Kidney (tissue), 14 donors: Measurements from ENCODE around the gene CHAC1. TPM values are rescaled to one million over a fixed set of nuclear protein-coding genes. Genes with fewer than 3 reads are reported as not detected.

ENCODE experiments used
- DNase-seq, 5 donors: peaks; one replicate each; pipeline ENCODE4 v3.0.0-alpha.2; 2013 to 2020
- FAIRE-seq: peaks from 2 replicates; lab custom pipeline; 2012; peaks lifted over from hg19 to GRCh38; lab: Jason Lieb, UNC
- H3K27ac ChIP-seq, 2 donors: one replicate each; pipeline ENCODE4 v1.7.0; 2013; ENCODE audit warnings: low read depth in 2 of 2, low read length in 2 of 2, inconsistent platforms in 1 of 2
- H3K27me3 ChIP-seq: one replicate; pipeline ENCODE4 v1.7.1; 2013; ENCODE audit warnings: low read length, inconsistent platforms; ENCODE audit not compliant: control insufficient read depth, insufficient read depth
- H3K36me3 ChIP-seq, 3 donors: one replicate each; pipeline versions ENCODE4 v1.7.0 to v1.7.1; 2013; ENCODE audit warnings: low read length in 3 of 3, control low read depth in 1 of 3, inconsistent platforms in 1 of 3; ENCODE audit not compliant: insufficient read depth in 3 of 3, control insufficient read depth in 2 of 3
- H3K4me1 ChIP-seq, 3 donors: one replicate each; pipeline versions ENCODE4 v1.7.0 to v1.7.1; 2013; ENCODE audit warnings: low read length in 3 of 3, inconsistent platforms in 1 of 3, low read depth in 1 of 3; ENCODE audit not compliant: control insufficient read depth in 2 of 3, insufficient read depth in 2 of 3
- H3K4me3 ChIP-seq, 3 donors: one replicate each; pipeline versions ENCODE4 v1.7.0 to v1.8.1; 2013; ENCODE audit warnings: low read length in 3 of 3, control low read depth in 1 of 3, inconsistent platforms in 1 of 3
- H3K9ac ChIP-seq, 3 donors: one replicate each; pipeline versions ENCODE4 v1.7.0 to v1.7.1; 2013; ENCODE audit warnings: low read length in 3 of 3, control low read depth in 1 of 3, inconsistent platforms in 1 of 3
- H3K9me3 ChIP-seq, 3 donors: one replicate each; pipeline versions ENCODE4 v1.7.0 to v1.7.1; 2013; ENCODE audit warnings: low read length in 3 of 3, control low read depth in 1 of 3, inconsistent platforms in 1 of 3; ENCODE audit not compliant: control insufficient read depth in 2 of 3, insufficient read depth in 1 of 3
- intact Hi-C: fragments of 100-400 bp; cut with DNase I; formaldehyde crosslinking; loops from one replicate; pipeline ENCODE4 v1.11.1; 2022
- polyA plus RNA-seq: library from polyadenylated mRNA; stranded (reverse); fragments of 350-450 nt; fragmentation: Illumina TruSeq; extraction: RNeasy Lipid Tissue Mini Kit (QIAGEN cat#74804); gene quantifications from one replicate; pipeline ENCODE4 v1.2.3, GENCODE V29; 2014; ENCODE audit warnings: low read depth, low replicate concordance; ENCODE audit not compliant: insufficient read depth
- total RNA-seq: library from RNA; stranded (reverse); fragmentation: NEBNext Ultra II Directional; extraction: Animal tissue kit (Norgen Biotek cat#: 25700); gene quantifications from one replicate; pipeline ENCODE4 v1.2.1, GENCODE V29; 2021
- TF ChIP-seq, protein P1 (sequence below): IDR thresholded peaks from 3 replicates; pipeline ENCODE4 v1.5.1; 2012; ENCODE audit warnings: mild to moderate bottlenecking, moderate library complexity, borderline replicate concordance; ENCODE audit not compliant: insufficient read depth; ENCODE audit errors: extremely low read depth
- donor health status: control.
- donor health status: control.
- donor health status: control.
- donor health status: control.
- donor health status: control.
- donor health status: DM: yes; HTN: yes; CAD: no.
- donor health status: Normal renal cell carcinoma (clear cell type).

The CHAC1 gene
- total and polyA plus RNA-seq, 2 donors from 2014 or later = 4.7 to 21.1 TPM

GRCh38 chr15:40906091-40906990 lies 46.9 kb upstream of the CHAC1 start:
- peak overlapping the region; percentile 97 to 98 for H3K27ac ChIP-seq
- peaks cover 0 to 13% (median 11%) of the 10 kb centered on the region in 3 donors for H3K36me3 ChIP-seq
- no peaks in the 10 kb centered on the region for H3K9me3 ChIP-seq
- intact Hi-C loops = loop anchor here (10.0 kb wide), 2 partner anchors 118 to 278 kb away; no protein-coding TSS in a partner anchor
- FAIRE-seq (no peak), DNase-seq (peak; percentile 88 to 97 (median 94))
- H3K27me3 ChIP-seq = no peaks in the 10 kb centered on the region
- TF ChIP-seq, protein P1, sequence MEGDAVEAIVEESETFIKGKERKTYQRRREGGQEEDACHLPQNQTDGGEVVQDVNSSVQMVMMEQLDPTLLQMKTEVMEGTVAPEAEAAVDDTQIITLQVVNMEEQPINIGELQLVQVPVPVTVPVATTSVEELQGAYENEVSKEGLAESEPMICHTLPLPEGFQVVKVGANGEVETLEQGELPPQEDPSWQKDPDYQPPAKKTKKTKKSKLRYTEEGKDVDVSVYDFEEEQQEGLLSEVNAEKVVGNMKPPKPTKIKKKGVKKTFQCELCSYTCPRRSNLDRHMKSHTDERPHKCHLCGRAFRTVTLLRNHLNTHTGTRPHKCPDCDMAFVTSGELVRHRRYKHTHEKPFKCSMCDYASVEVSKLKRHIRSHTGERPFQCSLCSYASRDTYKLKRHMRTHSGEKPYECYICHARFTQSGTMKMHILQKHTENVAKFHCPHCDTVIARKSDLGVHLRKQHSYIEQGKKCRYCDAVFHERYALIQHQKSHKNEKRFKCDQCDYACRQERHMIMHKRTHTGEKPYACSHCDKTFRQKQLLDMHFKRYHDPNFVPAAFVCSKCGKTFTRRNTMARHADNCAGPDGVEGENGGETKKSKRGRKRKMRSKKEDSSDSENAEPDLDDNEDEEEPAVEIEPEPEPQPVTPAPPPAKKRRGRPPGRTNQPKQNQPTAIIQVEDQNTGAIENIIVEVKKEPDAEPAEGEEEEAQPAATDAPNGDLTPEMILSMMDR = peak; percentile 69
- peak overlapping the region; percentile 28 to 64 (median 30) for H3K4me3 ChIP-seq
- H3K4me1 ChIP-seq = peaks cover 5 to 38% (median 10%) of the 10 kb centered on the region in 3 donors
- peak overlapping the region in 2 of 3 donors; percentile 68 to 88 for H3K9ac ChIP-seq

DNA sequence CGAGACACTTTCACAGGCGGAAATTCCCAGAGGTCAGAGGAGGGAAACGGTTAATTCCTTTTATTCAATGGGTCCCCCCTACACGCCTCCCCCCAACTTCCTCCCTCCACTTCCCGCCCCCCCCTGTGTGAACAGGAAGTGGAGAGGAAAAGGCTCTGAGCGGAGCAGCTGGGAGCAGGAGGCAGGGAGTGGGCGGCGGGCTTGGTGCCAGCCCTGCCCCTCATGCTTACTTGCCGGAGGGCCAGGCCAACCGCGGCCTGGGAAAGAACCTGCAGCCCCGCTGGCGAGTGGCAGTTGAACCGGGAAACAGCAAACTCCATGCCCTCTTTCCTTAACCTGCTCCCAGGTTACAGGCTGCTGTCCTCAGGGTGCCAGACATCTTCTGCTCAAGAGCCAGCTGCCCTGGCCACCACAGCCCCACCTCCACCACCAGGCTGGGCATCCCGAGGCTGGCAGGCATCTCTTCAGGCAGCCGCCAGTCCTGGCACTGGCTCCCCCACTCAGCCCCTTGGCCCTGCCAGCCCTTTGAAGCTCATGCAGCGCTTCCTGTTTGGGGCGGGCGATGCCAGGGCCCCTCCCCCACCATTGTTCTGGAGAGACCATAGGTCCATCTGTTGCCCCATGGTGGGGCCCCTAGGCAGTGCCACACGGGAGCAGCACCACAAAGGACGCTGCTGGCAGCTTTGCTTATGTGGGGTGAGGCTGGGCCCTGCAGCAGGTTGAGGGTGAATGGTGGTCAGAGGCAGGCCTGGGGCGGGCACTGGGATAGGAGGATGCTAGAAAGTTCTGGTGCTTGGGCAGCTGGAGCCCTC lies 46.1 kb upstream of the CHAC1 start:
- H3K4me1 ChIP-seq = peaks cover 9 to 40% (median 10%) of the 10 kb centered on the region in 3 donors
- H3K9me3 ChIP-seq = no peaks in the 10 kb centered on the region
- H3K27me3 ChIP-seq = no peaks in the 10 kb centered on the region
- H3K9ac ChIP-seq = peak overlapping the region in 2 of 3 donors; percentile 68 to 88
- intact Hi-C loops = loop anchor here (10.0 kb wide), 2 partner anchors 118 to 278 kb away; no protein-coding TSS in a partner anchor
- no peak for FAIRE-seq
- H3K27ac ChIP-seq = peak overlapping the region; percentile 97 to 98
- TF ChIP-seq, protein P1 = no peak
- peaks cover 0 to 13% (median 11%) of the 10 kb centered on the region in 3 donors for H3K36me3 ChIP-seq
- DNase-seq = peak; percentile 42 to 87 (median 79)
- peak overlapping the region; percentile 11 to 64 (median 28) for H3K4me3 ChIP-seq

DNA sequence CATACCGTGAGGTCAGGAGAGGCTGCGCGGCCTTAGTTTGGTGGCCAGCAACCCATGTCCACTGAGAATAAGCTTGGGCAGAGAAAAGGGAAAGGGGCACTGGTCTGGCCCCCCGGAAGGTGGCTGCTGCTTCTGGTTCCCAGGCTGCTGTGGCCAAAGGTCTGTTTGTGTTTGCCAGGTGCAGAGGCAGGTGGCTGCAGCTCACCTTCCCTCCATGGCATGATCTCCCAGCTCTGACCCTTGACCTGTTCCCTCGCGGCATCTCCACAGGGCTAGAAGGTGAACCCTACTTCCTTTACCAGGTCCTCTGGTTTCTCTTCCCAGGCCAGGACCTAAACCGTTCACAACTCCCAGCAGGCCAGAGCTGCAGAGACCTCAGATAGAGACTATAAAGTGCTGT lies 45.2 kb upstream of the CHAC1 start:
- H3K27ac ChIP-seq = peak overlapping the region; percentile 22 to 97
- no peak overlapping the region for H3K4me3 ChIP-seq
- no peaks in the 10 kb centered on the region for H3K9me3 ChIP-seq
- no peaks in the 10 kb centered on the region for H3K27me3 ChIP-seq
- H3K36me3 ChIP-seq = peaks cover 0 to 10% (median 7%) of the 10 kb centered on the region in 3 donors
- H3K4me1 ChIP-seq = peaks cover 9 to 43% (median 10%) of the 10 kb centered on the region in 3 donors
- FAIRE-seq (no peak), DNase-seq (peak in 1 of 5 donors; percentile 45)
- peak overlapping the region in 1 of 3 donors; percentile 19 for H3K9ac ChIP-seq
- intact Hi-C loops = loop anchor here (10.0 kb wide), 2 partner anchors 117 to 277 kb away; no protein-coding TSS in a partner anchor
- TF ChIP-seq, protein P1 = no peak
